ENCODE measurements around the gene ST3GAL2. TPM values are rescaled to one million over a fixed set of nuclear protein-coding genes. Genes with fewer than 3 reads are reported as not detected.

The ST3GAL2 gene
- total RNA-seq, 1 donor from 2014 or later: 67.6 TPM

DNA sequence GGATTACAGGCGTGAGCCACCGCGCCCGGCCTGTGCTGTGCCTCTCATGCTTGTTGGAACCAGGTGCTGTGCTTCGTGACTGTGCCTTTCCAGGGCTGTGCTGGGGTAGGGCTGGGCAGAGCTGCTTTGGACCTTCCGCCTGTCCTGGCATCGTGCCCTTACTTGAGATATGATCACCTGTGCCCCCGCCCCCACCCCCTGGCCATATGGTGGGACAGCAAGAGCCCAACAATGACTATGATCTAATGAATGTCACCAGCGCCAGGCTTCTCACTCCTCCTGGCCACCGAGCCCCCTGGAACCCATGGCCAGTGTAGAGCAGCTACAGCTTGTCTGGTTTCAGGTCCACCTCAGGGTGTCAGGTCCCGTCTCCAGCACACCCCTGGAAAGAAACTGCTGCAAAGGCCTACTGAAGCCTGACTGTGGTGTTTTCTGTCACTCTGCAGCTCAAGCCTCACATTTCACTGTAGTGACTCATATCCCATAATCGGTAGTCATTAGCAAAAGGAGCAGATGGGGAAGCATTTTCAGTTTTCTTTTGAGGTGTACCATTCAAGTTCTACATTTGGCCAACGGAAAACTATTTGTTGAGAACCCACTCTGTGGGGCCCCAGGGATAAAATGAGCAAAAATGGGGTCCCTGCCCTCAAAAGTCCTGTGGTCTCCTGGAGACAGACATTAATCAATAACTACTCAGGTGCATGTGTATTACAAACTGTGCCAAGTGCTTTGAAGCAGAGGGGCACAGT lies 37.5 kb upstream of the ST3GAL2 start:
- DNase-seq (ENCODE audit: extremely low spot score, unreplicated experiment): no peak
- Mint-ChIP-seq H3K4me1 (ENCODE audit: unreplicated experiment) (peaks cover 41% of the 10 kb centered on the region), H3K27ac (ENCODE audit: unreplicated experiment) (peak overlapping the region; percentile 80), H3K36me3 (ENCODE audit: unreplicated experiment) (peaks cover 5% of the 10 kb centered on the region), H3K4me3 (ENCODE audit: unreplicated experiment) (no peak overlapping the region), H3K27me3 (ENCODE audit: unreplicated experiment) (no peaks in the 10 kb centered on the region), H3K9me3 (ENCODE audit: unreplicated experiment) (no peaks in the 10 kb centered on the region)
- TF ChIP-seq, protein P1, sequence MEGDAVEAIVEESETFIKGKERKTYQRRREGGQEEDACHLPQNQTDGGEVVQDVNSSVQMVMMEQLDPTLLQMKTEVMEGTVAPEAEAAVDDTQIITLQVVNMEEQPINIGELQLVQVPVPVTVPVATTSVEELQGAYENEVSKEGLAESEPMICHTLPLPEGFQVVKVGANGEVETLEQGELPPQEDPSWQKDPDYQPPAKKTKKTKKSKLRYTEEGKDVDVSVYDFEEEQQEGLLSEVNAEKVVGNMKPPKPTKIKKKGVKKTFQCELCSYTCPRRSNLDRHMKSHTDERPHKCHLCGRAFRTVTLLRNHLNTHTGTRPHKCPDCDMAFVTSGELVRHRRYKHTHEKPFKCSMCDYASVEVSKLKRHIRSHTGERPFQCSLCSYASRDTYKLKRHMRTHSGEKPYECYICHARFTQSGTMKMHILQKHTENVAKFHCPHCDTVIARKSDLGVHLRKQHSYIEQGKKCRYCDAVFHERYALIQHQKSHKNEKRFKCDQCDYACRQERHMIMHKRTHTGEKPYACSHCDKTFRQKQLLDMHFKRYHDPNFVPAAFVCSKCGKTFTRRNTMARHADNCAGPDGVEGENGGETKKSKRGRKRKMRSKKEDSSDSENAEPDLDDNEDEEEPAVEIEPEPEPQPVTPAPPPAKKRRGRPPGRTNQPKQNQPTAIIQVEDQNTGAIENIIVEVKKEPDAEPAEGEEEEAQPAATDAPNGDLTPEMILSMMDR (IDR thresholded peaks at IDR 0.05): no peak

DNA sequence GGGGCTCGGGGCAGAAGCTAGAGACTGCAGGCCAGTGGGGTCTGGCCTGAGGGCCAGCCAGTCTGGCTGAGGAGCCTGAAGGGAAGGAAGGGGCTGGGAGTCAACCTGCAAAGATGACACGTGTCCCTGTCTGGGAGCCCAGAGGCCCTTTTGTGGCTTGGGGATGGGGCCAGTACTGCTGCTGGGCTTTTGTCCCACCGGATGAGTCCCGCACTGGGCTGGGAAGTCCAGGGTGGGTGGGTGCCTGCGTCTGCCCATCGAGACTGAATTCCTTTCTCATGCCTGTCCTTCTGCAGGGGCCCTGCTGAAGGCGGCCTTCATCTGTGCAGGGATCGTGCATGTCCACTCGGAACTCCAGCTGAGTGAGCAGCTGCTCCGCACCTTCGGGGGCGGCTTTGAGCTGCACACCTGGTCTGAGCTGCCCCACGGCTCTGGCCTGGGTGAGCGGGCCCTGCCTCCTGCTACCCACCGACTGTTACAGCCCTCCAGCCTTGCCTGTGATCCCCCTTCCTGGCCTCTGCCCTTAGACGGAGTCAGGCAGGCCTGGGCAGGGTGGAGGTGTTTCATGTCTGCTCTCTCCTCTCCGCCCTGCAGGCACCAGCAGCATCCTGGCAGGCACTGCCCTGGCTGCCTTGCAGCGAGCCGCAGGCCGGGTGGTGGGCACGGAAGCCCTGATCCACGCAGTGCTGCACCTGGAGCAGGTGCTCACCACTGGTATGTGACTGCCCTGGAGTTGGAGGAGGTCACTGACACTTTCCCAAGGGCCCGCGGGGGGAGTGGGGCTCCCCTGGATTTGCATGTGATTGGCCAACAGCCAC lies 36.4 kb upstream of the ST3GAL2 start:
- no peak for DNase-seq (ENCODE audit: extremely low spot score, unreplicated experiment)
- TF ChIP-seq, protein P1 (IDR thresholded peaks at IDR 0.05): no peak
- no peak overlapping the region for H3K4me3 Mint-ChIP-seq (ENCODE audit: unreplicated experiment)
- H3K27ac Mint-ChIP-seq (ENCODE audit: unreplicated experiment): peak overlapping the region; percentile 41
- H3K27me3 Mint-ChIP-seq (ENCODE audit: unreplicated experiment): no peaks in the 10 kb centered on the region
- no peaks in the 10 kb centered on the region for H3K36me3 Mint-ChIP-seq (ENCODE audit: unreplicated experiment)
- no peaks in the 10 kb centered on the region for H3K9me3 Mint-ChIP-seq (ENCODE audit: unreplicated experiment)
- H3K4me1 Mint-ChIP-seq (ENCODE audit: unreplicated experiment): peaks cover 35% of the 10 kb centered on the region

DNA sequence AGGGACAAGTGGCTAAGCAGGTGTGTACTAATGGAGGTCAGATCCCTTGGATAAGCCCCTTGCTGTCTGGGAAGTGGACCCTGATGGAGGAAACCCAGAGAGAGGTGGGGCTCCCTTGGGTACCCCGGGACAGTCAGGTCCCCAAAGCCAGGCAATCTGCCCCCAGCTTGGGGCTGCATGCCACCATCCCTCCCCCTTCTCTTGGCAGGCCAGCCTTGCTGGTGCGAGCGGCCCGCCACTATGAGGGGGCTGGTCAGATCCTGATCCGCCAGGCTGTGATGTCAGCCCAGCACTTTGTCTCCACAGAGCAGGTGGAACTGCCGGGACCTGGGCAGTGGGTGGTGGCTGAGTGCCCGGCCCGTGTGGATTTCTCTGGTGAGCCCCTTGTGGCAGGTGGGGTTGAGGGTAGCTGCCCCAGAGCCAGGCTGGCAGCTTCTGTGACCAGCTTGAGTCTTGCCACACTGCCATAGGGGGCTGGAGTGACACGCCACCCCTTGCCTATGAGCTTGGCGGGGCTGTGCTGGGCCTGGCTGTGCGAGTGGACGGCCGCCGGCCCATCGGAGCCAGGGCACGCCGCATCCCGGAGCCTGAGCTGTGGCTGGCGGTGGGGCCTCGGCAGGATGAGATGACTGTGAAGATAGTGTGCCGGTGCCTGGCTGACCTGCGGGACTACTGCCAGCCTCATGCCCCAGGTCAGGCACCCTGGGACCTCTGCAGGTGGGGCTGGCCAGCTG lies 35.6 kb upstream of the ST3GAL2 start:
- TF ChIP-seq, protein P1 (IDR thresholded peaks at IDR 0.05): no peak
- Mint-ChIP-seq H3K4me1 (ENCODE audit: unreplicated experiment) (peaks cover 35% of the 10 kb centered on the region), H3K27me3 (ENCODE audit: unreplicated experiment) (no peaks in the 10 kb centered on the region), H3K9me3 (ENCODE audit: unreplicated experiment) (no peaks in the 10 kb centered on the region), H3K27ac (ENCODE audit: unreplicated experiment) (no peak overlapping the region), H3K4me3 (ENCODE audit: unreplicated experiment) (no peak overlapping the region), H3K36me3 (ENCODE audit: unreplicated experiment) (no peaks in the 10 kb centered on the region)
- DNase-seq (ENCODE audit: extremely low spot score, unreplicated experiment): no peak

DNA sequence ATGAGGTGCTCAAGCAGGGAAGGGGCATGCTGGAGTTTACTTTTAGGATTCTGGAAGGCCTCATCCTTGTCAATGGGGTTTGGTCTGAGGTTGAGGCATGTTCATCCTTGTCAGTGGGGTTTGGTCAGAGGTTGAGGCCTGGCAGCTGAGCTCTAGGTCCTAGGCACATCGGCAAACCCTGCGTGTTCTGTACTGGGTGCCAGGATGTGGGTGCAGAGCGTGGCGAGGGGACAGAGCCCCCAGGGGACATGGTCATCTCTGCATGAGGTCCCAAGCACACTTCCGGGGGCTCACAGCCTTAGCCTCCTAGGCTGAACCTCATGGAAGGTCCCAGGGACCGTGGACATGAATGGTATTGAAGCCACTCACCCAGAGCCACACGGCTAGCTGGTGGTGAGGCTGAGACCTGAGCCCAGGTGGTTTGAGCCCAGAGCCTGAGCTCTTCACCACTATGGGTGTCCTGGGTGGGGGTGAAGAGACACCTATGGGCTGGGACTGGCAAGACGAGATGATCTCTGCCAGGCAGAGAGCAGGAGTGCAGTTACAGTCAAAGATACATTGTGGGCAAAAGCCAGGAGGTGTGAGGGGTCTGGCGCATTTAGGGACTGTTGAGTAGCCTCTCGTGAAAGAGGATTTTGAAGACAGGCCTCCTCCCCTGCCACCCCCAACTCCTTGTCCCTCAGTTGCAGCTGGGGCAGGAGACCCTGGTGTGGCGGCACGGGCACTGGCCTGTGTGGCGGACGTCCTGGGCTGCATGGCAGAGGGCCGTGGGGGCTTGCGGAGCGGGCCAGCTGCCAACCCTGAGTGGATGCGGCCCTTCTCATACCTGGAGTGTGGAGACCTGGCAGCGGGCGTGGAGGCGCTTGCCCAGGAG lies 34.8 kb upstream of the ST3GAL2 start:
- H3K4me3 Mint-ChIP-seq (ENCODE audit: unreplicated experiment): no peak overlapping the region
- H3K36me3 Mint-ChIP-seq (ENCODE audit: unreplicated experiment): no peaks in the 10 kb centered on the region
- TF ChIP-seq, protein P1 (IDR thresholded peaks at IDR 0.05): no peak
- no peaks in the 10 kb centered on the region for H3K9me3 Mint-ChIP-seq (ENCODE audit: unreplicated experiment)
- DNase-seq (ENCODE audit: extremely low spot score, unreplicated experiment): no peak
- peaks cover 28% of the 10 kb centered on the region for H3K4me1 Mint-ChIP-seq (ENCODE audit: unreplicated experiment)
- no peak overlapping the region for H3K27ac Mint-ChIP-seq (ENCODE audit: unreplicated experiment)
- H3K27me3 Mint-ChIP-seq (ENCODE audit: unreplicated experiment): no peaks in the 10 kb centered on the region
